Spleen (tissue), 11 donors: ENCODE measurements around the gene TRPC1. TPM values are rescaled to one million over a fixed set of nuclear protein-coding genes. Genes with fewer than 3 reads are reported as not detected.

Experiments
- DNase-seq: peaks from one replicate; pipeline ENCODE4 v3.0.0-alpha.2; 2020
- H3K27ac ChIP-seq, 8 donors: fragments of 200-600 bp; sonication (generic) in 7 of 8; 1 replicate in 4 of 8; 2 replicates in 4 of 8; pipeline versions ENCODE4 v1.5.0 to v1.8.0; 2016 to 2021; ENCODE audit warnings: inconsistent platforms in 4 of 8, mild to moderate bottlenecking in 4 of 8, moderate library complexity in 1 of 8
- H3K27me3 ChIP-seq, 7 donors: fragments of 200-600 bp; sonication (generic) in 6 of 7; replicated peaks in 1 of 7; 1 replicate in 4 of 7; 2 replicates in 3 of 7; pipeline versions ENCODE4 v1.5.0 to v1.8.0; 2016 to 2021; ENCODE audit warnings: inconsistent platforms in 3 of 7, mild to moderate bottlenecking in 1 of 7
- H3K36me3 ChIP-seq, 6 donors: fragments of 200-600 bp; sonication (generic) in 5 of 6; 1 replicate in 4 of 6; 2 replicates in 2 of 6; pipeline versions ENCODE4 v1.5.0 to v1.8.0; 2016 to 2021; ENCODE audit warnings: inconsistent platforms in 2 of 6
- H3K4me1 ChIP-seq, 6 donors: fragments of 200-600 bp; sonication (generic) in 5 of 6; 1 replicate in 3 of 6; 2 replicates in 3 of 6; pipeline versions ENCODE4 v1.5.0 to v1.8.0; 2016 to 2021; ENCODE audit warnings: inconsistent platforms in 3 of 6
- H3K4me3 ChIP-seq, 8 donors: fragments of 200-600 bp; sonication (generic) in 7 of 8; 1 replicate in 4 of 8; 2 replicates in 4 of 8; pipeline versions ENCODE4 v1.5.0 to v1.8.0; 2016 to 2021; ENCODE audit warnings: inconsistent platforms in 4 of 8, mild to moderate bottlenecking in 4 of 8, moderate library complexity in 2 of 8
- H3K9me3 ChIP-seq, 8 donors: fragments of 200-600 bp; sonication (generic) in 7 of 8; 1 replicate in 4 of 8; 2 replicates in 4 of 8; pipeline versions ENCODE4 v1.5.0 to v1.8.0; 2016 to 2021; ENCODE audit warnings: inconsistent platforms in 4 of 8
- POLR2A ChIP-seq, 3 donors: fragments of 450-650 bp; IDR thresholded peaks; one replicate each; pipeline ENCODE4 v1.5.1; 2017; ENCODE audit warnings: antibody characterized with exemption in 3 of 3, mild to moderate bottlenecking in 1 of 3
- POLR2AphosphoS5 ChIP-seq, 3 donors: sonication (generic); formaldehyde crosslinking; IDR thresholded peaks; one replicate each; pipeline ENCODE4 v1.5.1; 2017; ENCODE audit warnings: antibody characterized with exemption in 3 of 3
- WGBS, 5 donors: extraction: QIAGEN DNeasy Blood & Tissue Kit in 3 of 5; methylation state at CpG; one replicate each; pipeline versions ENCODE4 v1.1.5 to v1.1.7; 2013 to 2018; 5-methylcytosine and 5-hydroxymethylcytosine counted together
- intact Hi-C: fragments of 100-400 bp; cut with DNase I; formaldehyde crosslinking; loops from one replicate; pipeline ENCODE4 v1.15.0; 2023; ENCODE audit warnings: low total_unique reads
- polyA plus RNA-seq, 3 donors: library from polyadenylated mRNA; stranded (reverse); fragments of 200-250 nt; gene quantifications; one replicate each; pipeline ENCODE4 v1.2.1, GENCODE V29; 2013
- total RNA-seq, 7 donors: library from RNA; depleted of rRNA in 3 of 7; stranded (reverse); fragments of >200 nt in 3 of 7; fragmentation: NEBNext Ultra II Directional in 4 of 7; extraction: Animal tissue kit (Norgen Biotek cat#: 25700) in 4 of 7; gene quantifications; one replicate each; pipeline versions ENCODE4 v1.1.0 to v1.2.1, GENCODE V29; 2016 to 2021
- TF ChIP-seq, protein P1 (sequence below), 11 experiments: fragments of 200-600 bp in 7 of 11; fragments of 450-650 bp in 4 of 11; sonication (generic) in 4 of 11; IDR thresholded peaks in 8 of 11; conservative IDR thresholded peaks in 3 of 11; 1 replicate in 7 of 11; 2 replicates in 4 of 11; pipeline versions ENCODE4 v1.4.0 to v1.8.0; 2016 to 2021; ENCODE audit warnings: antibody characterized with exemption in 11 of 11, inconsistent platforms in 4 of 11, mild to moderate bottlenecking in 1 of 11
- donor health status: healthy with polysubstance abuse.
- donor health status: DM: no; HTN: no; CAD: no; lungs with moderate emphysema.
- donor health status: DM: no; HTN: no; CAD: no.
- donor health status: Bipolar disorder and iron deficiency.
- donor health status: healthy.
- donor health status: DM: no; HTN: no; CAD: no.
- donor health status: DM: yes; HTN: yes; CAD: no.

TRPC1 gene
- total and polyA plus RNA-seq, 10 donors: 1.7 to 21.8 (median 7.6) TPM

DNA sequence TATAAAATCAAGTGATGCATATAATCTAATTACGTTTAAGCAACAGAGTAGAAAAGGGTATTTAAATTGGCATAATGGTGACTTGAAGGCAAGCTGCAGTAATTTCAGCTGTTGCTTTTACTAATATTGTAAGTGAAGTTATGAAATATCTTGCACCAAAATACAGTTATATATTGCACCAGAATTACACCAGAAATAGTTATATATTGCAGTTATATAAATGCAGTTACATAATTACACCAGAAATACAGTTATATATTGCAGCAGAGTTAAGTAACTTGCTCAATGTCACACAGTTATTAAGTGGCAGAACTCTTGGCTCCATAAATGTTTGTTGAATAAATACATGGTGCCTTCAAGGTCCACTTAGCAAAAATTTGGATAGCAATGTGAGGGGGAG lies 113.7 kb downstream of the TRPC1 start:
- Histone ChIP-seq H3K36me3 (no peaks in the 10 kb centered on the region), H3K27me3 (no peaks in the 10 kb centered on the region), H3K4me1 (no peaks in the 10 kb centered on the region), H3K27ac (no peak overlapping the region), H3K4me3 (no peak overlapping the region), H3K9me3 (no peaks in the 10 kb centered on the region)
- intact Hi-C loops: no loop called here
- 63 to 90% (median 80%) methylated on average over 1 of the region's 1 CpG for WGBS, 5 donors
- DNase-seq: no peak
- TF ChIP-seq POLR2AphosphoS5 (IDR thresholded peaks at IDR 0.05) (no peak), POLR2A (IDR thresholded peaks at IDR 0.05) (no peak)
- TF ChIP-seq, protein P1, sequence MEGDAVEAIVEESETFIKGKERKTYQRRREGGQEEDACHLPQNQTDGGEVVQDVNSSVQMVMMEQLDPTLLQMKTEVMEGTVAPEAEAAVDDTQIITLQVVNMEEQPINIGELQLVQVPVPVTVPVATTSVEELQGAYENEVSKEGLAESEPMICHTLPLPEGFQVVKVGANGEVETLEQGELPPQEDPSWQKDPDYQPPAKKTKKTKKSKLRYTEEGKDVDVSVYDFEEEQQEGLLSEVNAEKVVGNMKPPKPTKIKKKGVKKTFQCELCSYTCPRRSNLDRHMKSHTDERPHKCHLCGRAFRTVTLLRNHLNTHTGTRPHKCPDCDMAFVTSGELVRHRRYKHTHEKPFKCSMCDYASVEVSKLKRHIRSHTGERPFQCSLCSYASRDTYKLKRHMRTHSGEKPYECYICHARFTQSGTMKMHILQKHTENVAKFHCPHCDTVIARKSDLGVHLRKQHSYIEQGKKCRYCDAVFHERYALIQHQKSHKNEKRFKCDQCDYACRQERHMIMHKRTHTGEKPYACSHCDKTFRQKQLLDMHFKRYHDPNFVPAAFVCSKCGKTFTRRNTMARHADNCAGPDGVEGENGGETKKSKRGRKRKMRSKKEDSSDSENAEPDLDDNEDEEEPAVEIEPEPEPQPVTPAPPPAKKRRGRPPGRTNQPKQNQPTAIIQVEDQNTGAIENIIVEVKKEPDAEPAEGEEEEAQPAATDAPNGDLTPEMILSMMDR (IDR thresholded peaks at IDR 0.05 in 8 of 11, conservative IDR thresholded peaks at IDR 0.05 in 3 of 11): no peak

DNA sequence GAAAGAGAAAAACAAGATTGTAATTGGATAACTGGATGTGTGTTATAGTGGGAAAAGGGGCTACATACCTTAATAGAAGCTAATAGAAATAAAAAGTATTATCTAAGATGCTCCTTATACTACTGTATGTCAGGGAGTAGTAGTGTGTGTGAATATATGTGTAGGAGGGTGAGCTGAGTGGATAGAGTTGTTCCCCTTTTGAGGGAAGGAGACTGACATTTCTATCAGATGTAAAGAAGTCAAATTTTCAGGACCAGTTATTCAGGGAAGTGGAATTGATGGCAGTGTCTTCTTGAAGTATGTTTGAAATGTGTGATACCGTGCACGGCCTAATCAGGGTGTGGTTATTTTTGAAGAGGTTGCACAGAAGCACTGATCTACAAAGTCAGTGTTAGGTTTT lies 116.0 kb downstream of the TRPC1 start:
- no peak for DNase-seq
- H3K27ac ChIP-seq: no peak overlapping the region
- no peaks in the 10 kb centered on the region for H3K9me3 ChIP-seq
- 81 to 97% (median 86%) methylated on average over 2 of the region's 2 CpGs for WGBS, 5 donors
- H3K27me3 ChIP-seq: no peaks in the 10 kb centered on the region
- H3K4me3 ChIP-seq: no peak overlapping the region
- no peaks in the 10 kb centered on the region for H3K4me1 ChIP-seq
- H3K36me3 ChIP-seq: no peaks in the 10 kb centered on the region
- intact Hi-C loops: no loop called here
- TF ChIP-seq, protein P1 (IDR thresholded peaks at IDR 0.05 in 8 of 11, conservative IDR thresholded peaks at IDR 0.05 in 3 of 11): no peak
- TF ChIP-seq POLR2A (IDR thresholded peaks at IDR 0.05): no peak
- TF ChIP-seq POLR2AphosphoS5 (IDR thresholded peaks at IDR 0.05): no peak

DNA sequence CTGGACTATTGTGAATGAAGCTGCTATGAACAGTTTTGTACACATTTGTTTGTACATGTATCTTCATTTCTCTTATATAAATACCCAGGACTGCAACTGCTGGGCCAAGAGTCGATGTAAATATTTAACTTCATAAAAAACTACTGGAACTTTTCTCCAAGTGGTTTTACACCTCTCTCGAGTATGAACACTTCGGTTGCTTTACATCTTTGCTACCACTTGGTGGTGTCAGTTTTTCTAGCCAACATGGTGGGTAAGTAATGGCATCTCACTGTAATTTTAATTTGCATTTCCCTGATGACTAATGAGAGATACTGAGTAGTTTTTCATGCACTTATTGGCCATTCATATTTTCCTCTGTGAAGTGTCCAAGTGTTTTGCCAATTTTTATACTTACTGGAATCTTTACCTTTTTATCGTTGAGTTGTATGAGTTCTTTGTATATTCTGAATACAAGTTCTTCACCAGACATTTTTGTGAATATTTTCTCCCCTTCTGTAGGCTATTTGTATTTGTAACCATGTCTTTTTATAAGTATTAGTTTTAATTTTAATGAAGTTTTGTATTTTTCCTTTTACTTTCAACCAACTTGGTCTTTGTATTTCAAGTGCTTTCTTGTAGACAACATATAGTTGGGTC lies 120.6 kb downstream of the TRPC1 start:
- peaks cover 0 to 11% (median 0%) of the 10 kb centered on the region in 6 donors for H3K4me1 ChIP-seq
- H3K4me3 ChIP-seq: no peak overlapping the region
- no peaks in the 10 kb centered on the region for H3K9me3 ChIP-seq
- TF ChIP-seq, protein P1 (IDR thresholded peaks at IDR 0.05 in 8 of 11, conservative IDR thresholded peaks at IDR 0.05 in 3 of 11): peak in 7 of 11 experiments; percentile 6 to 37 (median 19)
- TF ChIP-seq POLR2A (IDR thresholded peaks at IDR 0.05): no peak
- DNase-seq: no peak
- no peaks in the 10 kb centered on the region for H3K36me3 ChIP-seq
- intact Hi-C loops: no loop called here
- H3K27me3 ChIP-seq: no peaks in the 10 kb centered on the region
- WGBS, 5 donors: 62 to 84% (median 71%) methylated on average over 4 of the region's 4 CpGs
- H3K27ac ChIP-seq: no peak overlapping the region

DNA sequence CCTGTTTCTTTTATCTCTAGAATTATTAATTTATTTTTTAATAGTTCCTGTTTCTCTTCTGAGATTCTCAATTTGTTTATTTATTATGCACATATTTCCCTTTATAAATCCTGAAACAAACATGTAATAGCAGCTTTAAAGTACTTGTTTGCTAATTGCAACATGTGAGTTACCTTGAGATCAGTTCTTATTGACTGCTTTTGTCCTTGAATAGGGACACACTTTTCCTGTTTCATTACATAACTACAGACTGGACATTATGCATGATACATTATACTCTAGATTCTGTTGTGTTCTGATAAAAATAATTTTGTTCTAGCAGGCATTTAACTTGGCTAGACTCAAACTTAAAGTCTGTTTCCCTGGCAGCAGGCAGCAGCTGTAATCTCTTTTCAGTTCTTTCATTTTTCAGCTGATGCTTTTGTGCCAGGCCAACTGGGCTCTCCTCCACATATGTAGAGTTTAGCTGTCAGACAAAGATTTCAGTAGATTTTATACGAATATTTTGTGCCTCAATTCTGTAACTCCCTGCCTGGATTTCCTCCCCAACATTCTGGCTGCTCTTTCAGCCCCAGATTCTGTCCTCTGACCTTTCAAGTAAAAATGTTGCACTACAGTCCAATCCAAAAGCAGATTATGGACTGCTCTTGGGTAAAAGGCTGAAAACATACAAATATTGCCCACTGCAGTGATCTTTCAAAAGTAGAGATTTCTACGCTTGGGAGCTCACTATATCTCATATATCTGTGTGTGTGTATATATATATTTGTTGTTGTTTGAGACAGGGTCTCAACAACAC lies 123.1 kb downstream of the TRPC1 start:
- Histone ChIP-seq H3K27ac (peak overlapping the region in 6 of 8 donors; percentile 17 to 50 (median 46)), H3K36me3 (no peaks in the 10 kb centered on the region), H3K4me3 (no peak overlapping the region), H3K4me1 (peaks cover 0 to 24% (median 2%) of the 10 kb centered on the region in 6 donors), H3K9me3 (no peaks in the 10 kb centered on the region), H3K27me3 (no peaks in the 10 kb centered on the region)
- TF ChIP-seq POLR2A (IDR thresholded peaks at IDR 0.05) (no peak), POLR2AphosphoS5 (IDR thresholded peaks at IDR 0.05) (no peak)
- TF ChIP-seq, protein P1 (IDR thresholded peaks at IDR 0.05 in 8 of 11, conservative IDR thresholded peaks at IDR 0.05 in 3 of 11): no peak
- intact Hi-C loops: no loop called here
- DNase-seq: no peak
- WGBS, 5 donors: 36 to 55% (median 43%) methylated on average over 2 of the region's 2 CpGs
